ENCODE results near the gene NR0B1. TPM values are rescaled to one million over a fixed set of nuclear protein-coding genes. Genes with fewer than 3 reads are reported as not detected.

Gene NR0B1
- polyA plus RNA-seq, 1 of the 3 experiments (the other 2 are of a cell fraction) = 2.2 TPM

DNA sequence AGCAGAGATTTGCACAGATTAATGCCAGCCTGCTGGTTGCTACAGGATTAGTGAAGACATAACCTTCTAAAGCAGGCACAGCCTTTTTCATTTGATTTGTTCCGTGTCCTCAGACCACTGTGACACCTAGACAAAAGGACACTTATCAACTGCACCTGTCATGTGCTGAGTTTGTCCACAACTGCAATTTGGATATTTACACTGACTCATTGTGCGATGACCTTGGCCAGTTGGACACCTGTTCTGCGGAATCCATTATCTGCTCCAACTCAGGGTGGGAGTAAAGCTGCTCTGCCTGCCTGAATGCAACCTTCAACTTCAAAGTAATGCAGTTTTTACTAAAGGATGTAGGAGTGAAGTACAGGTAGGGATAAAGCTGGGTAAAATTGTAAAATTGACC, 4.1 kb upstream of the NR0B1 start:
- no peak for DNase-seq
- Histone ChIP-seq H3F3A (replicated peaks; ENCODE audit: insufficient read depth) (no peaks in the 10 kb centered on the region), H3K4me1 (ENCODE audit: control insufficient read depth in 1 of 2, insufficient read depth in 2 of 2, low read depth in 1 of 2, low read length in 1 of 2) (no peaks in the 10 kb centered on the region), H4K20me1 (ENCODE audit: insufficient read depth) (no peaks in the 10 kb centered on the region), H2AFZ (ENCODE audit: low read depth) (peak overlapping the region; percentile 47; the same call in 1 of the 2 replicates), H3K9ac (no peak overlapping the region), H3K9me2 (no peaks in the 10 kb centered on the region), H3K9me3 (no peaks in the 10 kb centered on the region), H3K36me3 (replicated peaks in 1 of 2; ENCODE audit: control insufficient read depth in 1 of 2, insufficient read depth in 2 of 2, low read length in 1 of 2) (no peaks in the 10 kb centered on the region), H3K4me3 (ENCODE audit: low read depth in 2 of 2, low read length in 1 of 2) (peak overlapping the region; percentile 30 to 43; a peak in 2 of 4 replicates), H3K4me2 (peak overlapping the region; percentile 57), H3K27me3 (ENCODE audit: insufficient read depth) (peaks cover 17% of the 10 kb centered on the region; the same call in 1 of the 2 replicates), H3K79me2 (ENCODE audit: insufficient read depth) (no peaks in the 10 kb centered on the region), H3K27ac (ENCODE audit: low read depth in 2 of 2, low read length in 1 of 2) (peak overlapping the region in 1 of 2 experiments; percentile 38; a peak in 1 of 4 replicates)
- ChIA-PET POLR2A (no interaction called here), CTCF (interaction anchor here (0.6 kb wide), 1 partner anchor 58 kb away, joined by 3 read pairs; no protein-coding TSS in a partner anchor)
- no peak for TF ChIP-seq GABPA (IDR thresholded peaks at IDR 0.05; ENCODE audit: low read depth)
- TF ChIP-seq, protein P1, sequence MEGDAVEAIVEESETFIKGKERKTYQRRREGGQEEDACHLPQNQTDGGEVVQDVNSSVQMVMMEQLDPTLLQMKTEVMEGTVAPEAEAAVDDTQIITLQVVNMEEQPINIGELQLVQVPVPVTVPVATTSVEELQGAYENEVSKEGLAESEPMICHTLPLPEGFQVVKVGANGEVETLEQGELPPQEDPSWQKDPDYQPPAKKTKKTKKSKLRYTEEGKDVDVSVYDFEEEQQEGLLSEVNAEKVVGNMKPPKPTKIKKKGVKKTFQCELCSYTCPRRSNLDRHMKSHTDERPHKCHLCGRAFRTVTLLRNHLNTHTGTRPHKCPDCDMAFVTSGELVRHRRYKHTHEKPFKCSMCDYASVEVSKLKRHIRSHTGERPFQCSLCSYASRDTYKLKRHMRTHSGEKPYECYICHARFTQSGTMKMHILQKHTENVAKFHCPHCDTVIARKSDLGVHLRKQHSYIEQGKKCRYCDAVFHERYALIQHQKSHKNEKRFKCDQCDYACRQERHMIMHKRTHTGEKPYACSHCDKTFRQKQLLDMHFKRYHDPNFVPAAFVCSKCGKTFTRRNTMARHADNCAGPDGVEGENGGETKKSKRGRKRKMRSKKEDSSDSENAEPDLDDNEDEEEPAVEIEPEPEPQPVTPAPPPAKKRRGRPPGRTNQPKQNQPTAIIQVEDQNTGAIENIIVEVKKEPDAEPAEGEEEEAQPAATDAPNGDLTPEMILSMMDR (IDR thresholded peaks at IDR 0.05) = no peak
- TF ChIP-seq POLR2AphosphoS5 (IDR thresholded peaks at IDR 0.05; ENCODE audit: low read depth, low read length) = no peak
- WGBS (ENCODE audit: low lambda C conversion rate) = 56% methylated on average over 3 of the region's 3 CpGs

DNA sequence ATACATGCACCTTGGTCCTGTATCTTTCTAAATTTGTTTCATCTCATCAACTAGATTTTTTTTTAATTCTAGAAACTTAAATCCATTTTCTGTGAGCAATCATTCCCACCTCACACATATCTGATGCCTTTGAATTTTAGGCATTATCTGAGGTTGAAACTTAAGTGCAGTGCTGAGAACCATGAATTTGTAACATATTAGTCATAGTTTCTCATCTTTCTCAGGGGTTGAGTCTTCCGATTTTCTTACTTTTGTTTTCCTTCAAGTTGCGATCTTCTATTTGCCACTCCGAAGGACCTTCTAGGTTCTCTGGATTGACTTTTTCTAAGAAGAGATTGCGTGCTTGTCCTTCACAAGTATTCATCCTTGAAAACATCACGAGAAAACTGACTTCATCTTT, 3.7 kb upstream of the NR0B1 start:
- WGBS (ENCODE audit: low lambda C conversion rate) = 15% methylated on average over 5 of the region's 5 CpGs
- Histone ChIP-seq H4K20me1 (ENCODE audit: insufficient read depth) (no peaks in the 10 kb centered on the region), H3K4me1 (ENCODE audit: control insufficient read depth in 1 of 2, insufficient read depth in 2 of 2, low read depth in 1 of 2, low read length in 1 of 2) (no peaks in the 10 kb centered on the region), H3K36me3 (replicated peaks in 1 of 2; ENCODE audit: control insufficient read depth in 1 of 2, insufficient read depth in 2 of 2, low read length in 1 of 2) (no peaks in the 10 kb centered on the region), H3K79me2 (ENCODE audit: insufficient read depth) (no peaks in the 10 kb centered on the region), H3K9me2 (no peaks in the 10 kb centered on the region), H3F3A (replicated peaks; ENCODE audit: insufficient read depth) (no peaks in the 10 kb centered on the region), H3K9ac (no peak overlapping the region), H2AFZ (ENCODE audit: low read depth) (peak overlapping the region; percentile 47), H3K27ac (ENCODE audit: low read depth in 2 of 2, low read length in 1 of 2) (peak overlapping the region in 1 of 2 experiments; percentile 38; a peak in 1 of 4 replicates), H3K9me3 (no peaks in the 10 kb centered on the region), H3K4me3 (ENCODE audit: low read depth in 2 of 2, low read length in 1 of 2) (peak overlapping the region; percentile 30 to 43; a peak in 2 of 4 replicates), H3K27me3 (ENCODE audit: insufficient read depth) (peaks cover 17% of the 10 kb centered on the region; the same call in 1 of the 2 replicates), H3K4me2 (peak overlapping the region; percentile 57)
- POLR2A ChIA-PET = no interaction called here
- TF ChIP-seq FOSL2 (IDR thresholded peaks at IDR 0.05; ENCODE audit: borderline replicate concordance, low read depth) (peak; percentile 14; the same call in 1 of the 2 replicates), RFX5 (IDR thresholded peaks at IDR 0.05; ENCODE audit: low read length) (no peak)
- CTCF ChIA-PET = no interaction called here
- no peak for DNase-seq

DNA sequence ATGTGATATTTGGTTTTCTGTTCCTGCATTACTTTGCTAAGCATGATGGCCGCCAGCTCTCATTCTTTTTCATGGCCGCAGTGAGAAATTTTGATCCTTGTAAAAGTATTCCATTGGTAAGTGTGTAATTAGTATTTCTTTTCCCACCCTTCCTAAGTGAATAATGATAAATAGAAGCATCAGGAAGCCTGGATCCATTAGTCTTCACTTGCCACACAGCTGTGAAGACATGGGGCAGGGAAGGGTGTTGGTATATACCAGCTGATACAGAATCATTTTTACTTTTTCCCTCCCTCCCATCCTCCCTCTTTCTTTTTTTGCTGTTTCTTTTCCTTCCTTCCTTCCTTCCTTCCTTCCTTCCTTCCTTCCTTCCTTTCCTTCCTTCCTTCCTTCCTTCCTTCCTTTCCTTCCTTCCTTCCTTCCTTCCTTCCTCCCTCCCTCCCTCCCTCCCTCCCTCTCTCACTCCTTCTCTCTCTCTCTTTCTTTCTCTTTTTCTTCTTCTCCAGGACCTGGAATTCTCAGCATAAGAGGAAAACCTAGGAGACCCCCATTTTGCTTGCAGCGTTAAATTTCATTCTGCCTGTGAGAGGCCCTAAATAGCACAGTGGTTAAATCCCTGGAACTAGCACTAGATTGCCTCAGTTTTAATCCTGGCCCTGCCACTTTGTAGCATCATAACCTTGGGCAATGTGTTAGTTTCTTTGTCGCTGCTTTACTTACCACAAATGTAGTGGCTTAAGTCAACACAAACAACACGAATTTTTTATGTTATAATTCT, 1.4 kb upstream of the NR0B1 start:
- Histone ChIP-seq H3K4me2 (no peak overlapping the region), H3K4me1 (ENCODE audit: control insufficient read depth in 1 of 2, insufficient read depth in 2 of 2, low read depth in 1 of 2, low read length in 1 of 2) (no peaks in the 10 kb centered on the region), H3K9me3 (no peaks in the 10 kb centered on the region), H4K20me1 (ENCODE audit: insufficient read depth) (no peaks in the 10 kb centered on the region), H3F3A (replicated peaks; ENCODE audit: insufficient read depth) (no peaks in the 10 kb centered on the region), H3K27ac (ENCODE audit: low read depth in 2 of 2, low read length in 1 of 2) (no peak overlapping the region), H3K79me2 (ENCODE audit: insufficient read depth) (no peaks in the 10 kb centered on the region), H3K4me3 (ENCODE audit: low read depth in 2 of 2, low read length in 1 of 2) (no peak overlapping the region), H3K9me2 (no peaks in the 10 kb centered on the region), H3K36me3 (replicated peaks in 1 of 2; ENCODE audit: control insufficient read depth in 1 of 2, insufficient read depth in 2 of 2, low read length in 1 of 2) (no peaks in the 10 kb centered on the region), H3K27me3 (ENCODE audit: insufficient read depth) (peaks cover 17% of the 10 kb centered on the region), H2AFZ (ENCODE audit: low read depth) (no peak overlapping the region), H3K9ac (no peak overlapping the region)
- CTCF ChIA-PET = no interaction called here
- POLR2A ChIA-PET = no interaction called here
- 59% methylated on average over 5 of the region's 5 CpGs for WGBS (ENCODE audit: low lambda C conversion rate)
- no peak for DNase-seq
- TF ChIP-seq JUND (IDR thresholded peaks at IDR 0.05) = no peak
- no peak for TF ChIP-seq TCF12 (IDR thresholded peaks at IDR 0.05)
- no peak for TF ChIP-seq SMC3 (IDR thresholded peaks at IDR 0.05; ENCODE audit: low read depth, low read length)
- TF ChIP-seq, protein P2, sequence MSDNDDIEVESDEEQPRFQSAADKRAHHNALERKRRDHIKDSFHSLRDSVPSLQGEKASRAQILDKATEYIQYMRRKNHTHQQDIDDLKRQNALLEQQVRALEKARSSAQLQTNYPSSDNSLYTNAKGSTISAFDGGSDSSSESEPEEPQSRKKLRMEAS (IDR thresholded peaks at IDR 0.05; ENCODE audit: low read depth) = no peak
- TF ChIP-seq CHD2 (IDR thresholded peaks at IDR 0.05; ENCODE audit: low read length, partially characterized antibody) = no peak
- no peak for TF ChIP-seq FOSL2 (IDR thresholded peaks at IDR 0.05; ENCODE audit: borderline replicate concordance, low read depth)
- no peak for TF ChIP-seq FOXJ3 (CRISPR knock-in tag; IDR thresholded peaks at IDR 0.05)
- TF ChIP-seq YY1 (IDR thresholded peaks at IDR 0.05; ENCODE audit: low read depth) = no peak
- TF ChIP-seq TEAD4 (IDR thresholded peaks at IDR 0.05; ENCODE audit: borderline replicate concordance, insufficient read depth) = no peak
- TF ChIP-seq NRF1 (IDR thresholded peaks at IDR 0.05; ENCODE audit: low read depth, low read length) = no peak
- no peak for TF ChIP-seq MXI1 (IDR thresholded peaks at IDR 0.05; ENCODE audit: low read depth, low read length)
- no peak for TF ChIP-seq EP300 (IDR thresholded peaks at IDR 0.05; ENCODE audit: borderline replicate concordance in 1 of 2, low read depth in 1 of 2, low read length in 1 of 2)
- TF ChIP-seq POLR2AphosphoS5 (IDR thresholded peaks at IDR 0.05; ENCODE audit: low read depth, low read length) = no peak
- TF ChIP-seq RXRA (IDR thresholded peaks at IDR 0.05; ENCODE audit: borderline replicate concordance, low read depth) = no peak
- TF ChIP-seq, protein P3, sequence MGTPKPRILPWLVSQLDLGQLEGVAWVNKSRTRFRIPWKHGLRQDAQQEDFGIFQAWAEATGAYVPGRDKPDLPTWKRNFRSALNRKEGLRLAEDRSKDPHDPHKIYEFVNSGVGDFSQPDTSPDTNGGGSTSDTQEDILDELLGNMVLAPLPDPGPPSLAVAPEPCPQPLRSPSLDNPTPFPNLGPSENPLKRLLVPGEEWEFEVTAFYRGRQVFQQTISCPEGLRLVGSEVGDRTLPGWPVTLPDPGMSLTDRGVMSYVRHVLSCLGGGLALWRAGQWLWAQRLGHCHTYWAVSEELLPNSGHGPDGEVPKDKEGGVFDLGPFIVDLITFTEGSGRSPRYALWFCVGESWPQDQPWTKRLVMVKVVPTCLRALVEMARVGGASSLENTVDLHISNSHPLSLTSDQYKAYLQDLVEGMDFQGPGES (IDR thresholded peaks at IDR 0.05; ENCODE audit: low read depth, low read length) = no peak
- no peak for TF ChIP-seq RAD21 (IDR thresholded peaks at IDR 0.05; ENCODE audit: low read length)
